GM12801 (cell line): ENCODE measurements around the gene POLR3E.

Experiments
- TF ChIP-seq, protein P1 (sequence below): IDR thresholded peaks from one replicate; pipeline ENCODE4 v1.5.1; 2011; ENCODE audit warnings: control low read depth; ENCODE audit not compliant: insufficient read length; ENCODE audit errors: extremely low read depth

POLR3E gene

DNA sequence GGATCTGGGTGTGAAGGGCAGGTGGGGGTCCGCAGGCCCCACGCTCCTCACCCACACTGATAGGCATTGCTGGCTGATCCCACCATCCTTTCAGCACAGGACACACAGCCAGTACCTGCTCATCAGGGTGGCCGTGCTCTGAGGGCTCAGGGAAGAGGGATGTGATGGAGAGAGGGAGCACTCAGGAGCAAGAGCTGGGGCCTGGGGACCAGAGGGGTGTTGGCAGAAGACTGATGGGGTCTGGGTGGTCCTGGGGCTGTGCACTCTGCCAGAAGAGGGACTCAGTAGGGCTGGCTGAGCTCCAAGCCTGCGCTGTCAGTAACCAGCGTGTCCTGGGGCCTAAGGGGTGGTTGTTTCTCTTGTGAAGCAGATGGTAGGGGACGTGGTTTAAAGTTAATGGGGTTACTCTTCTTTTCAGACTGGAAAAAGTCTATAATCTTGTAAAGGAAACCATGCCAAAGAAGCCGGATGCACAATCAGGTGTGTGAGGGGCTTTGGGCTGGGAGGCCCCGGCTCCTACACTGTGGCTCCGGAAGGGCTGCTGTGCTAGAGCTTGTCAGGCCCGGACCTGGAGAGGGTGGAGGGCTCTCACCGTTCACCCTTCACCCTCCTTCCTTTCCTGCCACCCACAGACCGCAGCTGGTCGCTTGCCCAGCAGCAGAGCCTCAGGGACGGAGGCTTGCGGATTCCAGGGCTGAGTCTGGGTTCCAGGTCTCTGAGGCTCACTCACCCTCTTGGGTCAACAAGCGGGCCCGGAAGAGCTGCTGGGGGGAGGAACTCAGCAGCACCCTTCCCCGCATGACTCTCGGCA lies 27.8 kb downstream of the POLR3E start:
- TF ChIP-seq, protein P1, sequence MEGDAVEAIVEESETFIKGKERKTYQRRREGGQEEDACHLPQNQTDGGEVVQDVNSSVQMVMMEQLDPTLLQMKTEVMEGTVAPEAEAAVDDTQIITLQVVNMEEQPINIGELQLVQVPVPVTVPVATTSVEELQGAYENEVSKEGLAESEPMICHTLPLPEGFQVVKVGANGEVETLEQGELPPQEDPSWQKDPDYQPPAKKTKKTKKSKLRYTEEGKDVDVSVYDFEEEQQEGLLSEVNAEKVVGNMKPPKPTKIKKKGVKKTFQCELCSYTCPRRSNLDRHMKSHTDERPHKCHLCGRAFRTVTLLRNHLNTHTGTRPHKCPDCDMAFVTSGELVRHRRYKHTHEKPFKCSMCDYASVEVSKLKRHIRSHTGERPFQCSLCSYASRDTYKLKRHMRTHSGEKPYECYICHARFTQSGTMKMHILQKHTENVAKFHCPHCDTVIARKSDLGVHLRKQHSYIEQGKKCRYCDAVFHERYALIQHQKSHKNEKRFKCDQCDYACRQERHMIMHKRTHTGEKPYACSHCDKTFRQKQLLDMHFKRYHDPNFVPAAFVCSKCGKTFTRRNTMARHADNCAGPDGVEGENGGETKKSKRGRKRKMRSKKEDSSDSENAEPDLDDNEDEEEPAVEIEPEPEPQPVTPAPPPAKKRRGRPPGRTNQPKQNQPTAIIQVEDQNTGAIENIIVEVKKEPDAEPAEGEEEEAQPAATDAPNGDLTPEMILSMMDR, result no peak

DNA sequence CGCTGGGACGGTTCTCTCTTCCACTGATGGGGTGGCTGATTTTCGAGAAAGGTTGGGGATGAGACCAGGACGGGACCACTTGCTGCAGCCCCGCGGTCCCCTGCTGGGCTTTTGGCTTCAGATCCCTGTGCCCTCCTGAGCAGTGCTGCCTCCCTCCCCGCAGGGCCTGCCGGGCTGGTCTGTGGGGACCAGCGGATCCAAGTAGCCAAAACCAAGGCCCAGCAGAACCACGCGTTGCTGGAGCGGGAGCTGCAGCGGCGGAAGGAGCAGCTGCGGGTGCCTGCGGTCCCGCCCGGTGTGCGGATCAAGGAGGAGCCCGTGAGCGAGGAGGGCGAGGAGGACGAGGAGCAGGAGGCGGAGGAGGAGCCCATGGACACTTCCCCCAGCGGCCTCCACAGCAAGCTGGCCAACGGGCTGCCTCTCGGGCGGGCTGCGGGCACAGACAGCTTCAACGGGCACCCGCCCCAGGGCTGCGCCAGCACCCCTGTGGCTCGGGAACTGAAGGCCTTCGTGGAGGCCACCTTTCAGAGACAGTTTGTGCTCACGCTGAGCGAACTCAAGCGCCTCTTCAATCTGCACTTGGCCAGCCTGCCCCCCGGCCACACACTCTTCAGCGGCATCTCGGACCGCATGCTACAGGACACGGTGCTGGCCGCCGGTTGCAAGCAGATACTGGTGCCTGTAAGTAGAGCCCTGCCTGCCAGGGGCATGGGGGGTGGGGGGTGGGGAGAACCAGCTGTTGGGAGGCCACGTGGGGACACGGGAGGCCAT lies 28.6 kb downstream of the POLR3E start:
- TF ChIP-seq, protein P1, result no peak

DNA sequence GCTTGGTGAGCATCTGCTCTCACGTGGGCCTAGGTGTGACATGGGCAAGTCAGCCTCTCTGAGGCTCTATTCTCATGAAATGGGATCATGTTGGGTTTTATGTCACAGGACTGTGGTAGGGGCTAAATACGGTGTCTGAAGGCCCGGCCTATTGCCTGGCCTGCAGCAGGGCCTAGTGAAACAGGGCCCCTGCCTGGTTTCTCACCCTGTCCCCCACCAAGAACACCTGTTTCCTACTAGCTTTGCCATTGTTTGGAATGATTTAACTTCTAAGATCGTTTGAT lies 29.1 kb downstream of the POLR3E start:
- TF ChIP-seq, protein P1, result no peak

DNA sequence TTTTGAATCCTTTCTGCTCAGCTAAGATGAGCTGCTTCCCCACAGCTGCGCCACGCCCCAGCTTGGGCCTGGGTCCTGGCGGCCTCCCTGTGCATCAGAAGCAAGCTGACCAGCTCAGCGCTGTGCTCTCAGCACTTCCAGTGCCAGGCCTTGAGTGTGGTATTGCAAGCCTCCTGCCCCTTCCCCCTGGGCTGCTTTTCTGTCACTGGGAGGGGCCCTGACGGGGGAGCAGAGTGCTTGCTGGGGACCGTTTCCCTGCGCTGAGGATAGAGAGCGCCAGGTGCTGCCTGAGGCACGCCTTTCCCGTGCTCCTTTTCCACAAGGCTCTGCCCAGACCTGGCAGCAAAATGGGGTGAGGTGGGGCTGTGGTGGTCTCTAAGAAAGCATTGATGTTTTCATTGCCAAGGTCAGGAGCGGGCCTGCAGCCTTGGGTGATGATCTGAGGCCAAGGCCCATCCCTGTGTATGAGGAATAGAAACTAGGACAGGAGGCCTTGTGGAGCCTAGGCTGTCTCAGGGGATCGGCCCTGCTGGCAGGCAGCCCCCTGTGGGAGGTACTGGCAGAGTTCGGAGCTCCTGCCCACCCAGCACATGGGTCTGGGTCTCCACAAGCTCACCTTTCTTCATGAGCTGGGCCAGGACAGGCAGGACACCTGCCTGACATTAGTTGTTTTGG lies 29.7 kb downstream of the POLR3E start:
- TF ChIP-seq, protein P1, result no peak

DNA sequence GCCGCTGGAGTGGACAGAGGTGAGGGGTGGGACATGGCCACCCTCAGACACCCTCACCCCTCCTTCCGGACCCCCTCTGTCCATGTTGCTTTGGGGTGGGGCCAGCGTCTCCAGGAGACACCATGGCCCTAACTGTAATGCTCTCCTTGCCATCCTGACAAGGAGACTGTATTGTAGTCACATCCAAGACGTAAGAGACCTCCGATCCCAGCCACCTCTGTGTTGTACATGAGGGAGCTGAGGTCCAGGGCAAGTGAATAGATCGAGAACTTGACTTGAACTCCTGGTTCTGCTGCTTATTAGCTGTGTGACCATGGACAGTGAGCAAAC lies 30.2 kb downstream of the POLR3E start:
- TF ChIP-seq, protein P1, result no peak

DNA sequence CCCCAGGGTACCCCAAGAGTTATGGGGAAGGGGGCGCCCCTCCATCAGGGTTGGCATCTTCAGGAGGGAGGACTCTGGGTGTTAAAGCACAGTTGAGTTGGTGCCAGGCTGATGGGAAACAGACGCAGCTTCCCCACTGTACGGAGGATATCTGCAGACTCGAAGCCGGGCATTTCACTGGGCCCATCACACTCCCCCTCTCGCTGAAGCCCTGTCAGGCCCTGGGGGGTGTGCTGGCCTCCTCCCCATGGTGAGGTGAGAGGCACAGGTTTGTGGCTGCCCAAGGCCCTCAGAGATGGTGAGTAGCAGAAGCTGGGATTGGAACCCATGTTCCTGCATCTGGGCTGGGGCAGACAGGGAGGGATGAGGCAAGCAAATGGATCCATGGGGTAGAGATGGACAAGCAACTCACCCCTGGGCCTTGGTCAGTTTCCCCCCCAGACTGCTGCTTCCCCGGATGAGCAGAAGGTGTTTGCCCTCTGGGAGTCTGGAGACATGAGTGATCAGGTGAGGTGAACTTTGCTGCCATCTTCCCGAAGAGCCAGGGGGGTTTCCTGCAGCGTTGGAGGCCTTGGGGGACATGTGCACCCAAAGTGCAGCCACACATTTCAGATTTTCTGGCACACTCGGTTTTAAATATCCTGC lies 31.0 kb downstream of the POLR3E start:
- TF ChIP-seq, protein P1, result no peak

DNA sequence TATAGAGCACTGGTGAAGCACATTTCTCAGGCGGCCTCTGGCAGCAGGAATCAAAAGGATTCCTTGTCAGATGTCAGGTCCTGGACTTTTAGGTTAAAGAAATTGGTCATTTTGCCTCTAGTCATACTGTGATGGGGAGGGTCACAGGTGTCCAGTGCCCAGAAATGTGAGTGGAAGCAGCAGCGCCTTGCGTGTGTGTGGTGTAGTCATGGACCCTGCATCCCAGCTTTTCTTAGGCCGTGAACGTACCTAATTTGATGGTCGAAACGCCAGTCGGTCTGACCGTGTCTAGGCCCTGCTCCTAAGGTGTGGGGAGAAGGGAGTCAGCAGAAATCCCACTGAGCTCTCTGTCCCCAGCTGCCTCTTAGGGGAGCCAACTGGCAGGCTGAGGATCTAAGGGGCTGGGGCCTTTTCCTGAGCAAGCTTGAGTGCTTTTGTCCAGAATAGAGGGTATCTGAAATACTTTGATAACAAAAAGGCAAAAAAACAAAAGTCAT lies 32.0 kb downstream of the POLR3E start:
- TF ChIP-seq, protein P1, result no peak
